Measurements from ENCODE around the gene GALNT15. TPM values are rescaled to one million over a fixed set of nuclear protein-coding genes. Genes with fewer than 3 reads are reported as not detected.

GALNT15 gene
- total and polyA plus RNA-seq, 8 donors: 4.2 to 133 (median 25.3) TPM

- 60 to 93% (median 88%) methylated on average over 2 of the region's 2 CpGs for WGBS, 5 donors
- intact Hi-C loops (cut with DNase I; ENCODE audit: low total_unique reads): no loop called here
- H3K9me3 ChIP-seq: peaks cover 0 to 8% (median 0%) of the 10 kb centered on the region in 4 donors
- no peak overlapping the region for H3K27ac ChIP-seq
- no peaks in the 10 kb centered on the region for H3K27me3 ChIP-seq
- no peaks in the 10 kb centered on the region for H3K4me1 ChIP-seq
- H3K4me3 ChIP-seq: no peak overlapping the region
- peaks cover 0 to 25% (median 8%) of the 10 kb centered on the region in 4 donors for H3K36me3 ChIP-seq
- TF ChIP-seq EP300 (IDR thresholded peaks at IDR 0.05) (no peak), POLR2A (IDR thresholded peaks at IDR 0.05) (no peak), CTCF (IDR thresholded peaks at IDR 0.05) (no peak)
- no peak for DNase-seq
These were observed 49.8 kb downstream of the GALNT15 start for GRCh38 chr3:16224325-16224724.

- TF ChIP-seq CTCF (IDR thresholded peaks at IDR 0.05): no peak
- no peak for TF ChIP-seq POLR2A (IDR thresholded peaks at IDR 0.05)
- TF ChIP-seq POLR2AphosphoS5 (IDR thresholded peaks at IDR 0.05): no peak
- TF ChIP-seq EP300 (IDR thresholded peaks at IDR 0.05): no peak
- Histone ChIP-seq H3K4me3 (no peak overlapping the region), H3K27me3 (no peaks in the 10 kb centered on the region), H3K9me3 (no peaks in the 10 kb centered on the region), H3K4me1 (no peaks in the 10 kb centered on the region), H3K36me3 (peaks cover 0 to 3% (median 1%) of the 10 kb centered on the region in 4 donors), H3K27ac (no peak overlapping the region)
- intact Hi-C loops (cut with DNase I; ENCODE audit: low total_unique reads): no loop called here
- DNase-seq: no peak
- WGBS, 5 donors: 36 to 69% (median 58%) methylated on average over 1 of the region's 1 CpG
These were observed 53.1 kb downstream of the GALNT15 start for GRCh38 chr3:16227566-16227965.

- no peak overlapping the region for H3K27ac ChIP-seq
- TF ChIP-seq POLR2A (IDR thresholded peaks at IDR 0.05): no peak
- TF ChIP-seq POLR2AphosphoS5 (IDR thresholded peaks at IDR 0.05): no peak
- TF ChIP-seq EP300 (IDR thresholded peaks at IDR 0.05): no peak
- no peak for TF ChIP-seq CTCF (IDR thresholded peaks at IDR 0.05)
These were observed 55.2 kb downstream of the GALNT15 start for GRCh38 chr3:16229681-16230080.

GRCh38 chr3:16231983-16232382 is 57.5 kb downstream of the GALNT15 start:
- Histone ChIP-seq H3K27ac (no peak overlapping the region), H3K9me3 (no peaks in the 10 kb centered on the region), H3K4me3 (no peak overlapping the region), H3K36me3 (no peaks in the 10 kb centered on the region), H3K4me1 (no peaks in the 10 kb centered on the region), H3K27me3 (no peaks in the 10 kb centered on the region)
- intact Hi-C loops (cut with DNase I; ENCODE audit: low total_unique reads): no loop called here
- no peak for DNase-seq
- 90 to 96% (median 95%) methylated on average over 2 of the region's 2 CpGs for WGBS, 5 donors
- TF ChIP-seq CTCF (IDR thresholded peaks at IDR 0.05): no peak
- no peak for TF ChIP-seq POLR2A (IDR thresholded peaks at IDR 0.05)
- TF ChIP-seq POLR2AphosphoS5 (IDR thresholded peaks at IDR 0.05): no peak
- TF ChIP-seq EP300 (IDR thresholded peaks at IDR 0.05): no peak

More at GRCh38 chr3:16229681-16230080, 55.2 kb downstream of the GALNT15 start:
- no peak for DNase-seq
- intact Hi-C loops (cut with DNase I; ENCODE audit: low total_unique reads): no loop called here
- no peaks in the 10 kb centered on the region for H3K4me1 ChIP-seq
- H3K9me3 ChIP-seq: no peaks in the 10 kb centered on the region
- H3K36me3 ChIP-seq: no peaks in the 10 kb centered on the region
- H3K4me3 ChIP-seq: no peak overlapping the region
- no peaks in the 10 kb centered on the region for H3K27me3 ChIP-seq

Measured in stomach (tissue), 9 donors.